Endothelial cell of umbilical vein (primary cell): ENCODE measurements around the gene PTGIR. TPM values are rescaled to one million over a fixed set of nuclear protein-coding genes. Genes with fewer than 3 reads are reported as not detected.

Source experiments
- BruUV-seq: library from RNA; stranded (reverse); fragments of 400-500 nt; replicated peaks from 2 replicates; lab custom pipeline; 2021; lab: Mats Ljungman, UMichigan
- CTCF ChIA-PET: fragments of 300-600, 350-600 bp; sonication (Branson Sonifier 250); formaldehyde crosslinking; loops from one replicate; lab custom pipeline; 2021; ENCODE audit warnings: antibody characterized with exemption, inconsistent platforms; lab: Charles Lee
- POLR2A ChIA-PET: fragments of 300-600, 350-600 bp; sonication (Branson Sonifier 250); formaldehyde crosslinking; loops from one replicate; lab custom pipeline; 2021; ENCODE audit warnings: antibody characterized with exemption, inconsistent platforms; lab: Charles Lee
- DNase-seq: peaks from one replicate; pipeline ENCODE4 v3.0.0-alpha.2; 2011; ENCODE audit warnings: low read depth, low spot score
- FAIRE-seq: peaks from 2 replicates; lab custom pipeline; 2011; peaks lifted over from hg19 to GRCh38; lab: Jason Lieb, UNC
- H2AFZ ChIP-seq: 2 replicates; pipeline ENCODE4 v1.6.0; 2012; ENCODE audit warnings: low read depth, low read length, control low read depth, inconsistent platforms
- H3K27ac ChIP-seq: 2 replicates; pipeline ENCODE4 v1.5.1; 2011; ENCODE audit warnings: low read depth, mild to moderate bottlenecking, control low read depth, low read length, moderate library complexity; ENCODE audit not compliant: insufficient read depth
- H3K27me3 ChIP-seq, 2 experiments: 2 replicates each; pipeline versions ENCODE4 v1.6.0 to v1.6.1; 2011; ENCODE audit warnings: low read length in 2 of 2, mixed read lengths in 1 of 2; ENCODE audit not compliant: control insufficient read depth in 2 of 2, insufficient read depth in 2 of 2
- H3K36me3 ChIP-seq, 2 experiments: 2 replicates in 1 of 2; 3 replicates in 1 of 2; pipeline ENCODE4 v1.5.1; 2011; ENCODE audit warnings: low read length in 2 of 2, mild to moderate bottlenecking in 1 of 2, moderate library complexity in 1 of 2; ENCODE audit not compliant: control insufficient read depth in 2 of 2, insufficient read depth in 2 of 2; ENCODE audit errors: extremely low read depth in 1 of 2
- H3K4me1 ChIP-seq: 3 replicates; pipeline ENCODE4 v1.5.1; 2011; ENCODE audit warnings: mild to moderate bottlenecking, low read length; ENCODE audit not compliant: control insufficient read depth, insufficient read depth; ENCODE audit errors: extremely low read depth
- H3K4me2 ChIP-seq: 2 replicates; pipeline ENCODE4 v1.6.1; 2011; ENCODE audit warnings: low read length, control low read depth, mixed read lengths; ENCODE audit not compliant: insufficient read depth
- H3K4me3 ChIP-seq, 3 experiments: fragments of 200-600 bp in 1 of 3; sonication (generic), shearing (Covaris generic) in 1 of 3; replicated peaks in 1 of 3; 2 replicates each; pipeline ENCODE4 v1.5.1; 2011 to 2016; ENCODE audit warnings: control low read depth in 3 of 3, low read length in 3 of 3, mild to moderate bottlenecking in 2 of 3, inconsistent platforms in 1 of 3, low read depth in 1 of 3, moderate library complexity in 1 of 3; ENCODE audit not compliant: insufficient read depth in 1 of 3
- H3K79me2 ChIP-seq: 2 replicates; pipeline ENCODE4 v1.6.0; 2012; ENCODE audit warnings: low read length, inconsistent platforms; ENCODE audit not compliant: control insufficient read depth, insufficient read depth
- H3K9ac ChIP-seq: replicated peaks from 2 replicates; pipeline ENCODE3; 2011; ENCODE audit warnings: low read length, control low read depth; ENCODE audit not compliant: insufficient read depth; ENCODE audit errors: extremely low read depth
- H3K9me1 ChIP-seq: replicated peaks from 3 replicates; pipeline ENCODE4 v1.6.0; 2011; ENCODE audit warnings: mild to moderate bottlenecking, low read length; ENCODE audit not compliant: control insufficient read depth, insufficient read depth; ENCODE audit errors: extremely low read depth
- H3K9me3 ChIP-seq: replicated peaks from 2 replicates; pipeline ENCODE4 v1.5.1; 2012; ENCODE audit warnings: low read length, inconsistent platforms; ENCODE audit not compliant: control insufficient read depth, insufficient read depth
- H4K20me1 ChIP-seq: replicated peaks from 2 replicates; pipeline ENCODE3; 2011; ENCODE audit warnings: mild to moderate bottlenecking, low read length; ENCODE audit not compliant: control insufficient read depth, insufficient read depth; ENCODE audit errors: extremely low read depth
- EZH2 ChIP-seq: IDR thresholded peaks from 2 replicates; pipeline ENCODE4 v1.6.1; 2012; ENCODE audit warnings: borderline replicate concordance, low read depth, mild to moderate bottlenecking, moderate library complexity, low read length, inconsistent platforms; ENCODE audit not compliant: severe bottlenecking
- FOS ChIP-seq: IDR thresholded peaks from 2 replicates; pipeline ENCODE4 v1.6.1; 2011; ENCODE audit warnings: mild to moderate bottlenecking, low read length, moderate library complexity, borderline replicate concordance; ENCODE audit not compliant: insufficient read depth
- GATA2 ChIP-seq: IDR thresholded peaks from 2 replicates; pipeline ENCODE4 v1.7.0; 2011; ENCODE audit warnings: low read depth, mild to moderate bottlenecking, moderate library complexity, mixed read lengths, low read length; ENCODE audit not compliant: insufficient read length, insufficient read depth
- JUN ChIP-seq: IDR thresholded peaks from 2 replicates; pipeline ENCODE4 v1.6.1; 2011; ENCODE audit warnings: borderline replicate concordance, low read depth; ENCODE audit not compliant: insufficient read length, insufficient read depth
- POLR2A ChIP-seq: IDR thresholded peaks from 2 replicates; pipeline ENCODE4 v1.6.1; 2012; ENCODE audit warnings: low read depth, mild to moderate bottlenecking, control low read depth, low read length
- POLR2AphosphoS5 ChIP-seq: IDR thresholded peaks from 2 replicates; pipeline ENCODE4 v1.6.1; 2012; ENCODE audit warnings: low read depth, mild to moderate bottlenecking, control low read depth, low read length, moderate library complexity; ENCODE audit not compliant: insufficient read depth
- dilution Hi-C: fragments of 300-500 bp; cut with MboI; formaldehyde crosslinking; loops from one replicate; pipeline ENCODE4 v1.15.0; 2019; ENCODE audit warnings: low sequenced_read_pairs; ENCODE audit not compliant: extremely low pct_ligation_motif_present
- intact Hi-C: fragments of 100-400 bp; cut with micrococcal nuclease; formaldehyde crosslinking; loops from one replicate; pipeline ENCODE4 v1.10.0; 2022
- polyA plus RNA-seq, 4 experiments: library from polyadenylated mRNA; depleted of rRNA in 3 of 4; stranded (reverse) in 3 of 4; unstranded in 1 of 4; fragments of >200 nt; gene quantifications; 2 replicates each; pipeline versions ENCODE4 v1.2.1 to v1.2.3, GENCODE V29; 2011 to 2012; ENCODE audit warnings: missing spikeins in 1 of 4
- total RNA-seq: library from RNA; stranded (reverse); gene quantifications from 2 replicates; pipeline ENCODE4 v1.2.3, GENCODE V29; 2021
- TF ChIP-seq, protein P1 (sequence below), 2 donors: IDR thresholded peaks; 1 replicate in 1 of 2; 2 replicates in 1 of 2; pipeline ENCODE4 v1.5.1; 2011; ENCODE audit warnings: low read length in 2 of 2, mild to moderate bottlenecking in 2 of 2, moderate library complexity in 2 of 2, control low read depth in 1 of 2, inconsistent platforms in 1 of 2, low read depth in 1 of 2; ENCODE audit not compliant: insufficient read depth in 1 of 2; ENCODE audit errors: extremely low read depth in 1 of 2
- TF ChIP-seq, protein P2 (sequence below): IDR thresholded peaks from 2 replicates; pipeline ENCODE4 v1.6.1; 2011; ENCODE audit not compliant: insufficient read depth, insufficient read length

Gene PTGIR
- total and polyA plus RNA-seq, 2 donors (not counting 3 experiments of a cell fraction or from before 2014, with no cell fraction given), result 0.55 to 2.7 TPM

DNA sequence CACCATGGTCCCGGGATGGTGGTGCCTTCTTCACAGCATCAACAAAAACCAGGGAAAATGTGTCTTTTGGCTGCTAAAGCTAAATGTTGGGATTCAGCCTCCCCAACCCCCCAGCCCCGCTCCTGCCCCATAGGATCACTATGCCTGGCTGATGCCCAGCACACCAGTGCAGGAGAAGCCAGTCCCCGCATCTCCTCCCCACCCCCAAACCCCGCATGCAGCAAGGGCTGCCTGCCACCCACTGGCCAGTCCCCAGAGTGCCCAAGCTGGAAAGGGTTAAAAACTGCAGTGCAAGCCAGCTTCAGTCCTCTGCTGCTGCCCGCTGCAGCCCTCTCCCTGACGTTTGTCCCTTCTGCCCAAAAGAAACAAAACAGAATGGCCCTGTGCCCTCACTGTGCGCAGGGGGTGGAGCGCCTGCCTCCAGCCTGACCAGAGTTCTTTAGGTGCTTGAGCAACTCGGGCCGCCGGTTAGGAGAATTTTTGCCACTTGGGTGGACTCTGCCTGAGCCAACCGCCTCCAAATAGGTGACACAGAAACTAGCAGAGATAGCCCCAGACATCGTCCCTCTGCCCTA is 20.0 kb downstream of the PTGIR start:
- Histone ChIP-seq H2AFZ (no peak overlapping the region), H3K9me1 (no peaks in the 10 kb centered on the region), H3K4me1 (peaks cover 13% of the 10 kb centered on the region), H3K4me3 (no peak overlapping the region), H3K27ac (no peak overlapping the region), H3K9me3 (no peaks in the 10 kb centered on the region), H3K9ac (no peak overlapping the region), H3K27me3 (no peaks in the 10 kb centered on the region), H3K79me2 (peaks cover 53% of the 10 kb centered on the region), H4K20me1 (no peaks in the 10 kb centered on the region), H3K36me3 (peaks cover 13 to 46% of the 10 kb centered on the region in 2 experiments), H3K4me2 (no peak overlapping the region)
- FAIRE-seq (no peak), DNase-seq (no peak)
- ChIA-PET POLR2A (no interaction called here), CTCF (interaction anchor here (0.7 to 4.0 kb wide), 4 partner anchors 9 to 1299 kb away, joined by 3 to 22 read pairs (median 4); partner anchors contain the start of gene DACT3)
- no TSS peak for BruUV-seq
- dilution Hi-C loops, result no loop called here
- TF ChIP-seq, protein P1, sequence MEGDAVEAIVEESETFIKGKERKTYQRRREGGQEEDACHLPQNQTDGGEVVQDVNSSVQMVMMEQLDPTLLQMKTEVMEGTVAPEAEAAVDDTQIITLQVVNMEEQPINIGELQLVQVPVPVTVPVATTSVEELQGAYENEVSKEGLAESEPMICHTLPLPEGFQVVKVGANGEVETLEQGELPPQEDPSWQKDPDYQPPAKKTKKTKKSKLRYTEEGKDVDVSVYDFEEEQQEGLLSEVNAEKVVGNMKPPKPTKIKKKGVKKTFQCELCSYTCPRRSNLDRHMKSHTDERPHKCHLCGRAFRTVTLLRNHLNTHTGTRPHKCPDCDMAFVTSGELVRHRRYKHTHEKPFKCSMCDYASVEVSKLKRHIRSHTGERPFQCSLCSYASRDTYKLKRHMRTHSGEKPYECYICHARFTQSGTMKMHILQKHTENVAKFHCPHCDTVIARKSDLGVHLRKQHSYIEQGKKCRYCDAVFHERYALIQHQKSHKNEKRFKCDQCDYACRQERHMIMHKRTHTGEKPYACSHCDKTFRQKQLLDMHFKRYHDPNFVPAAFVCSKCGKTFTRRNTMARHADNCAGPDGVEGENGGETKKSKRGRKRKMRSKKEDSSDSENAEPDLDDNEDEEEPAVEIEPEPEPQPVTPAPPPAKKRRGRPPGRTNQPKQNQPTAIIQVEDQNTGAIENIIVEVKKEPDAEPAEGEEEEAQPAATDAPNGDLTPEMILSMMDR (IDR thresholded peaks at IDR 0.05; ENCODE audit: extremely low read depth in 1 of 2, insufficient read depth in 1 of 2, low read depth in 1 of 2, low read length in 2 of 2), result peak in 1 of 2 donors; percentile 2
- no peak for TF ChIP-seq EZH2
- TF ChIP-seq, protein P2, sequence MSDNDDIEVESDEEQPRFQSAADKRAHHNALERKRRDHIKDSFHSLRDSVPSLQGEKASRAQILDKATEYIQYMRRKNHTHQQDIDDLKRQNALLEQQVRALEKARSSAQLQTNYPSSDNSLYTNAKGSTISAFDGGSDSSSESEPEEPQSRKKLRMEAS, result no peak
- TF ChIP-seq POLR2A, result no peak
- TF ChIP-seq GATA2, result no peak
- TF ChIP-seq POLR2AphosphoS5, result no peak
- no peak for TF ChIP-seq FOS
- TF ChIP-seq JUN, result no peak
- intact Hi-C loops, result no loop called here
